ENCODE results near the gene STIL.
"Not testable (repeated sequence)": the region's sequence is repeated elsewhere in the genome, so short reads cannot be mapped to it uniquely, and the experiment has no call there.

DNA sequence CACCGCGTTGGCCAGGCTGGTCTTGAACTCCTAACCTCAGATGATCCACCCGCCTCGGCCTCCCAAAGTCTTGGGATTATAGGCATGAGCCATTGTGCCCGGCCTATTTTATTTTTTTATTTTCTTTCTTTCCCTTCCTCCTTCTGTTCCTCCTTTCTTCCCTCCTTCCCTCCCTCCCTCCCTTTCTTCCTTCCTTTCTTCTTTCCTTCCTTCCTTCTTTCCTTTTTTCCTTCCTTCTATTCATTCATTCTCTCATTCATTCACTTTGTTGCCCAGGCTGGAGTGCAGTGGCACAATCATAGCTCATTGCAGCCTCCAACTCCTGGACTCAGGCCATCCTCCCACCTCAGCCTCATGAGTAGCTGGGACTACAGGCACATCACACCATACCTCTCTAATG, 33.0 kb upstream of the STIL start:
- TF ChIP-seq, protein P1, sequence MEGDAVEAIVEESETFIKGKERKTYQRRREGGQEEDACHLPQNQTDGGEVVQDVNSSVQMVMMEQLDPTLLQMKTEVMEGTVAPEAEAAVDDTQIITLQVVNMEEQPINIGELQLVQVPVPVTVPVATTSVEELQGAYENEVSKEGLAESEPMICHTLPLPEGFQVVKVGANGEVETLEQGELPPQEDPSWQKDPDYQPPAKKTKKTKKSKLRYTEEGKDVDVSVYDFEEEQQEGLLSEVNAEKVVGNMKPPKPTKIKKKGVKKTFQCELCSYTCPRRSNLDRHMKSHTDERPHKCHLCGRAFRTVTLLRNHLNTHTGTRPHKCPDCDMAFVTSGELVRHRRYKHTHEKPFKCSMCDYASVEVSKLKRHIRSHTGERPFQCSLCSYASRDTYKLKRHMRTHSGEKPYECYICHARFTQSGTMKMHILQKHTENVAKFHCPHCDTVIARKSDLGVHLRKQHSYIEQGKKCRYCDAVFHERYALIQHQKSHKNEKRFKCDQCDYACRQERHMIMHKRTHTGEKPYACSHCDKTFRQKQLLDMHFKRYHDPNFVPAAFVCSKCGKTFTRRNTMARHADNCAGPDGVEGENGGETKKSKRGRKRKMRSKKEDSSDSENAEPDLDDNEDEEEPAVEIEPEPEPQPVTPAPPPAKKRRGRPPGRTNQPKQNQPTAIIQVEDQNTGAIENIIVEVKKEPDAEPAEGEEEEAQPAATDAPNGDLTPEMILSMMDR (optimal IDR thresholded peaks at IDR 0.05 in 1 of 3, IDR thresholded peaks at IDR 0.05 in 1 of 3, conservative IDR thresholded peaks at IDR 0.05 in 1 of 3; ENCODE audit: extremely low read depth in 1 of 3, insufficient read depth in 2 of 3, low read length in 3 of 3), result not testable (repeated sequence)
- not testable (repeated sequence) for TF ChIP-seq EZH2 (IDR thresholded peaks at IDR 0.05; ENCODE audit: low read length)

Measured in keratinocyte (primary cell).